GF-D8 (cell line): Measurements from ENCODE around the gene S100A9.
"Not testable (repeated sequence)": the region's sequence is repeated elsewhere in the genome, so short reads cannot be mapped to it uniquely, and the experiment has no call there.

ENCODE experiments used
- DNase-seq: peaks from one replicate; lab custom pipeline; 2025; lab: John Stamatoyannopoulos, UW

S100A9 gene

DNA sequence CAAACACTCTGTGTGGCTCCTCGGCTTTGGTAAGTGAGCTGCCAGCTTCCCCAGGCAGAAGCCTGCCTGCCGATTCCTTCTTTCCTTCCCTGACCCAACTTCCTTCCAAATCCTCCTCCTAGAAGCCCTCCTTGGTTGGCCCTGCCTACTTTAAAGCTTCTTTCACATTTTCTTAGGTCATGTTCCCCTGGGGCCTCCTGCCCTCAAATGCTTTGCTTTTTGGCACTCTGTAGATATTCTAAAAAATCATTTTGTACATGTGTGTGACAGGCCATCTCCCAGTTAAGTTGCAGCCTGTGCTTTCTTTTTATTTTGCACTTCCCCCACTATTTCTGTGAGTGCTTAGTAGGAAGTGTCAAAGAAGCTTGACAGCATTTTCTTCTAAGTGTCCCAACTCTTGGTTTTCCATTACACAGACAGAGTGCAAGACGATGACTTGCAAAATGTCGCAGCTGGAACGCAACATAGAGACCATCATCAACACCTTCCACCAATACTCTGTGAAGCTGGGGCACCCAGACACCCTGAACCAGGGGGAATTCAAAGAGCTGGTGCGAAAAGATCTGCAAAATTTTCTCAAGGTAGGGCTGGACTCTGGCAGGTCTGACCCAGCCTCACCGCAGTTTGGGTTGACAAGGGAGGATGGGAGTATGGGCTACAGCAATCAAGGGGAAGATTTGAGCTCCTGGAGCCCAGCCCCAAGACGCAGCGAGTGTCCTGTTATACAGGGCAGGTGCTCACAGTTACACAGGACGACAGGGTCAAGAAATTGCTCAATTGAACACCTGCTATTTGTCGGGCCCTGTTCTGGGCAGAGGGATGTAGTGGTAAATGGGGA lies at the start of gene S100A9:
S100A9 (plus strand) TSS at position 2 of the 838 bp plus-strand sequence; CDS start at position 432, 430 bp downstream.
- peak; percentile 83 for DNase-seq

DNA sequence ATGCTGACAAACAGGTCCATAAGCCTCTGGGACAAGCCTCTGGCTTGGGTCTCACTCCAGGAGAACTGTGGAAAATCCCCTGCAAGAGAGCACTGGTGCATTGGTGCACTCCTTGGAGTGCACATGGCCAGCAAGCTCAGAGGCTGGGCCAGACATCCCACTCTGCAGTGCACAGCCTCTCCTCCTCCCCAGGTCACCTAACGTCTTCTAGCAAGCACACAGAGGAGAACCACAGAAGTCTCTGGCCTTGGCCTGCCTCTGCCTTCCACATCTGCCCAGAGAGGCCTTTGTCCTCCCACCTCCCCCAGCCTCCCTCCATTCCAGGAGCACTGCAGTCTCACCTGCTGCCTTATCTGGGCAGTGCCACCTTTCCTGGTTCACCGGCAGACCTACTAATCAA lies 49.1 kb upstream of the S100A9 start:
- no peak for DNase-seq

DNA sequence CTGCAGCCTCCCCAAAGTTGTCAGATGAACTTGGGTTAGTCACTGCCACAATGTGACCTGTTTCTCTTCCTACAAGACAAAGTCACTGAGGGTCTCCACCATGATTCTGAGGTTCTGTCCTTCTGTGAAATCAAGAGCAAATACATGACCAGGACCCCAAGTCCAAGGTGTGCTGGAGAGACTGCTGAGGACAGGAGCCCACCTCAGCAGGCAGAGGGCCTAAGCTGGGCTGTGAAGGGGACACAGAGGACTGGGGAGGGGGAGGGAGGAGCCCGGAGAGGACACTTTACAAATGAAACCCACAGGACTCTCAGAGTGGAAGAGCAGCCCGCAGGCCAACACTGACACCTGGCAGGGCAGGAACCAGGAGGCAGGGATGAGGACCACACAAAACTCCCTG lies 48.2 kb upstream of the S100A9 start:
- DNase-seq = no peak

DNA sequence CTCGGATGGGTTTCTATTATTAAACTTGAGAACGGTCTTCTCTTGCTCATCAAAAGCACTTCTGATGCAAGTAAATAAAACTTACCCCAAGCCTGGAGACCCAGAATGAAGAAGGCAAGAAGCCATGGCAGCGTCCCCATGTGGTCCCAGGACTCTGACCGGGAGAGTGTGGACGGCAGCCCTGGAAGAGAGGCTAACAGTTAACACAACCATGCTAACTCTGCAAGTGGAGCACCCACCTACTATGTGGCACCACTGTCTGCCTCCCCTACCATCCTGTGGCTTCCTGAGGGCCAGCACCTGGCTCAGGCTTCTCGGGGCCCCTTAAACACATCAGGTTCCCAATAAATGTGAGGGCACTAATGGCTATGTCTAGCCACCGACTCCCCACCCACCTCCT lies 47.1 kb upstream of the S100A9 start:
- no peak for DNase-seq

DNA sequence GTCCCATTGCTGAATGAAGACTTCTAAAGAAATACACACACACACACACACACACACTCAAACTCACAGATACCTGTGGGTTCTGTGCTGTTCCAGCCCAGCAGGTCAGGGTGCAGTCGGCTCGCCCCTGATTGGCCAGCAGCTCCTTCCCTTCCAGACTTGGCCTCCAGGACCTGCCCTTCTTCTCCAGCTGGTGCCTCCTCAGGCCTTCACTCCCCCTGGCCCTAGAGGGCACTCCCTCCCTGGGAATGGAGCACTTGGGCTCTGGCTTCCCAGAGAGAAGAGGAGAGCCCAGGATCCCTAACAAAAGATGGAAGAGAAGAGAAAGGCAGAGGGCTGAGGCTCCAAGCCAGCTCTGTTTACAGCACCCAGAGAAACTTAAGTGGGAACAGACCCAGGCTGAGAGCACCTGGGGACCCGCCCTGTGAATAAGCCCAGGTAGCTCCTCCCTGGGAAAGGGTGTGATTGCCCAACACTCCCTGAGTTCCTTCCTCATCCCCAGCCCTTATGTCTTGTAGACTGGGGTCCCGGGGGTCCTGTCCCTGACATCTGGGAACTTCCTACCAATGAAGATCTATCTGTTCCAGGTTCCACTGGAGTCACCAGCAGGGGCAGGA lies 45.0 kb upstream of the S100A9 start, which contains the start of gene PGLYRP3:
PGLYRP3 (minus strand) TSS at position 383 of the 617 bp plus-strand sequence. CDS start 2,287 bp downstream, outside the sequence.
- no peak for DNase-seq

DNA sequence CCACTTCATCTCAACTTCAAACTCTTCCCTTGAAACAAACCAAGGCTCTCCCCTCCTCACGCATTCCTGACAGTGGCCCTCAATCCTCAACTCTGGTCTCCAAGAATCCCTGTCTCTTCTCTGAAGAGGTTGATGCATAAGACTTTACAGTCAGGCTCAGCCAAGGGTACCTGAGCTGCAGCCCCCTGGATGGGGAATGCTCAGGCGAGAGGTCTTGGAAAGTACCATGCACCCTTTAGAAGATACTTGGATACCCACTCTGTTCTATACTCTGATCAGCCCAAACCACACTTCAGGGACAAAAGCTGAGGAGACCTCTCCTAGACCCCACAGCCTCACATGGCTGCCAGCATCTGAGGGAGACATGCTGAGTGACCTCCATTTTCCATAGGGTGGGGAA lies 44.4 kb upstream of the S100A9 start:
- no peak for DNase-seq

DNA sequence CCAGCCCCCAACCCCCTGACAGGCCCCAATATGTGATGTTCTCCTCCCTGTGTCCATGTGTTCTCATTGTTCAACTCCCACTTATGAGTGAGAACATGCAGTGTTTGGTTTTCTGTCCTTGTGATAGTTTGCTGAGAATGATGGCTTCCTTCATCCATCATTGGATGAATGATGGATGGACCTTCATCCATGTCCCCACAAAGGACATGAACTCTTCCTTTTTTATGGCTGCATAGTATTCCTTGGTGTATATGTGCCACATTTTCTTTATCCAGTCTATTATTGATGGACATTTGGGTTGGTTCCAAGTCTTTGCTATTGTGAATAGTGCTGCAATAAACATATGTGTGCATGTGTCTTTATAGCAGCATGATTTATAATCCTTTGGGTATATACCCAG lies 43.3 kb upstream of the S100A9 start:
- DNase-seq = not testable (repeated sequence)

DNA sequence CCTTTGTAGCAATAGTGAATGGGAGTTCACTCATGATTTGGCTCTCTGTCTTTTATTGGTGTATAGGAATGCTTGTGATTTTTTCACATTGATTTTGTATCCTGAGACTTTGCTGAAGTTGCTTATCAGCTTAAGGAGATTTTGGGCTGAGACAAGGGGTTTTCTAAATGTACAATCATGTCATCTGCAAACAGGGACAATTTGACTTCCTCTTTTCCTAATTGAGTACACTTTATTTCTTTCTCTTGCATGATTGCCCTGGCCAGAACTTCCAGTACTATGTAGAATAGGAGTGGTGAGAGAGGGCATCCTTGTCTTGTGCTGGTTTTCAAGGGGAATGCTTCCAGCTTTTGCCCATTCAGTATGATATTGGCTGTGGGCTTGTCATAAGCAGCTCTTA lies 41.6 kb upstream of the S100A9 start:
- DNase-seq = not testable (repeated sequence)

DNA sequence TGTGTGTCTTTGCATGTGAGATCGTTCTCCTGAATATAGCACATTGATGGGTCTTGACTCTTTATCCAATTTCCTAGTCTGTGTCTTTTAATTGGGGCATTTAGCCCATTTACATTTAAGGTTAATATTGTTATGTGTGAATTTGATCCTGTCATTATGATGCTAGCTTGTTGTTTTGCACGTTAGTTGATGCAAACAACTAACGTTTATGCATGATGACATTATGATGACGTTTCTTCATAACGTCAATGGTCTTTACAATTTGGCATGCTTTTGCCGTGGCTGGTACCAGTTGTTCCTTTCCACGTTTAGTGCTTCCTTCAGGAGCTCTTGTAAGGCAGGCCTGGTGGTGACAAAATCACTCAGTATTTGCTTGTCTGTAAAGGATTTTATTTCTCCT lies 39.5 kb upstream of the S100A9 start:
- DNase-seq = not testable (repeated sequence)

DNA sequence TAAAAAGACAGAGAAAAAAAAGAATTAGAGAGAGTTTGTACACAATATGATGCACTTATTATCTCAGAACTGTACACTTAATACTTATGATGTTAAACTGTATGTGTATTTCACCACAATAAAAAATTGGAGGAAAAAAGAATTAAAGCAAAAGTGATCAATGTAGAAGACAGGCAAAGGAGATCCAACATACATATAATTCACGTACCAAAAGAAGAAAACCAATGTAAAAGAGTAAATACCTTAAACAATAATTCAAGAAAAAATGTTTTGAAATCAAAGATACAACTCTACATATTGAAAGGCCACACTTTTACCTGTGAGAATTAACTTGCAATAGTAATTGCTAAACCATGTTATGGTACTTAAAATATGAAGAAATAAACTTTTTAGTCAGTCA lies 35.1 kb upstream of the S100A9 start:
- DNase-seq = no peak

DNA sequence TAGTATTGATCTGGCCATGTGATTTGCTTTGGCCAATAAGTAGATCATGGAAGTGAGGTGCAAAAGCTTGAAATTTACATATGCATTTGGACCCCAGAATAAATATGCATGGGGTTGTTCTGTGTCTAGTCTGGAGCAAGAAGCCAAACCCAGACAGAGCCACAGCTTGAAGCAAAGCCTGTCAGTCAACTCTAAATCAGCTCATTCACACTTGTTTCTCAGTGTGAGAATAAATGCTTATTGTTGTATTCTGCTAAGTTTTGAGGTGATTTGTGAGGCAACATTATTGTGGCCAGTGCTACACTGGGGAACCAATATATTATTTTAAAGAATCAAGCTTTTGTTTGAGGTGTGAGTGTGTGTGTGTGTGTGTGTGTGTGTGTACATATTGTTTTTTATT lies 32.7 kb upstream of the S100A9 start:
- DNase-seq = no peak

DNA sequence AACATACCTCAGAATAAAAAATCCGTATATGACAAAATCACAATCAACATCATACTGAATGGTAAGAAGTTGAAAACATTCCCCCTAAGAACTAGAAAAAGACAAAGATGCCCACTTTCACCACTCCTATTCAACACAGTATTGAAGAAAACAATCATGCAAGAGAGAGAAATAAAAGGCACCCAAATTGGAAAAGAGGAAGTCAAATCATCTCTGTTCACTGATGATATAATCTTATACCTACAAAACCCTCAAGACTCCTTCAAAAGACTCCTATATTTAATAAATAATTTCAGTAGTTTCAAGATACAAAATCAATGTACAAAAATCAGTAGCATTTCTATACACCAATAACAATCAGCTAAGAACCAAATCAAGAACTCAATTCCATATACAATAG lies 23.8 kb upstream of the S100A9 start:
- no peak for DNase-seq

DNA sequence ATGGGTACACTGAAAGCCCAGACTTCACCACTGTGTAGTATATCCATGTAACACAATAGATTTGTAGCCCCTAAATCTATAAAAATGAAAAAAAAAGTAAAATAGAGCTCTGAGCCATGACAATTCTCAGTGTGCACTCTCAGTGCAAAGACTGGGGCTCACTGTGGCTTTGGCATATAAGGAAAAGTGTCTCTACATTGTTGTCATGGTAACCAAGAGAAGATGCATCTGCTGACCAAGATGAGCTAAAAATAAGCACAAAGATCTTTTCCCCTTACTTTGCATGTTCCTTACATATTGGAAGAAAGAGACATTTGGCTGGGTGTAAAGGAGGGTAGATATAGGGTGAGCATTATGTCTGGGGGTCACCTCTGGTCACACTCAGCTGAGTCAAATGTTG lies 21.0 kb upstream of the S100A9 start:
- DNase-seq = no peak

DNA sequence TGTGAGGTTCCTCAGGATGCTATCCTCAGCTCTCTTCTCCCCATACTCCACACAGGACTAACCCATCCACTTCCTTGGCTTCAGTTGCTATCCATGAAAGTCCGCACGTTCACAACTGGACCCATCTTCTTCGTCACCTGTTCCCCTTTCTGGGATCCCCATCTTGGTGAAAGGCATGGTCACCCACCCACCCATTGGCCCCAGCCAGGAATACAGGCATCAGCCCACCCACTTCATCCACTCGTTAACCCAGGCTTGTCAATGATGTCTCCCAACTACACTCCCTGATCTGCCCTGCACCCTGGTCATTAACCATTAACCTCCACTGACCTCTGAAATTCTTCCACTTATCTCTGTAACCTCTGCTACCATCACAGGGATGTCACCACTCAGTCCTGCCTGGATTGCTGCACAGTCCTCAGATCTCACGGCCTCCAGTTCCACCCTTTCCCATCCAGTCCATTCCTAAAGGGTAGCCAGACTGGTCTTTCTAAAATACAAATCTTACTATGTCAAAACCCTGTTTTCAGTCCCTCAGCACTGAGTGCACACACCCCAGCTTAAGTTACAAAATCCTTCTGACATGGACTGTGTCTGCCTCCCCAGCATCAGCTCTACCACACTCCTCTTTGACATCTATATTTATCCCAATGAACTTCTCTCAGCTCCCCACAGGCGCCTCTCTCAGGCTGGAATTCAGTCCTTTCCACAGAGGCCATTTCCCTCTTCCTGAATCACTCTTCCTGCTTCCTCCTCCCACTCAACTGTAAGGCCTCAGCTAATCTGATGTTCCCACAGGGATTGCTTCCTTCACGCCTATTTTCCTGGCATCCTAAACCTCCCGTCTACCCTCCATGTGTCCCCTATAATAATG lies 19.4 kb upstream of the S100A9 start:
- DNase-seq = no peak

DNA sequence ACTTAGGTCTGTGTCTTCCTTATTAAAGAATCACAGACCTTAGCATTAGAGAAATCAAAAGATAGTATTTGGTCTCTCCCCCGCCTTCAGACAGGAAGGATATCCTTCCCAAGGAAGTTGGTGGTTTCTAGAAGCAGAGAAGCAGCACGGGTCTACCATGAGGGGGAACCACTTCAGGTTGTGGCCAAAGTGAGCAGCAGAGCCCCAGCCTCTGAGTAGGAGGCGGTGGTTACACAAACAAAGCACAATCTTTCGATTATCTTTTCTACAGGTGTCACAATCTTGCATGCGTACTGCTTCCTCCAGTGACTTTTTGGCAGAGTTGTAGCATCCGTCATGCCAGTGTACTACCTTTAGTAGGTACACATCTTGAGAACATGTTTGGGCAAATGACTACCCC lies 17.9 kb upstream of the S100A9 start:
- no peak for DNase-seq

DNA sequence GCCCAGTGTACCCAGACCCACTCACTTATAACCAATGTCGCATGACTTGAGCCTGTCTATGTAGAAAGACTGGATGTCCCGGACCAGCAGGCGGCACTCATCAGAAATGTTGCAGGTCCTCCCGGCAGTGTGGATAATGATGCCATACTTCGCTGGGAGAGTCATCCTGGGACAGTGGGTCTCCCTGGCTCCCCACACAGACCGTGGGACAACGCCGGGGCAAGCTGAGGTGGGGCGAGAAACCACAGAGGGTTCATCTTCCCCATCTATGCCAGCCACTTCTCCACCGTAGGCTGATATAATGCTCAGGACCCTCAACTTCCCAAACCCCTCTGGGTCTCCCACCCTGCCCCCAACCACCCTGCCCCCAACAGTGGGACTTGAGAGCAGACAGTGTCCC lies 17.3 kb upstream of the S100A9 start:
- no peak for DNase-seq

DNA sequence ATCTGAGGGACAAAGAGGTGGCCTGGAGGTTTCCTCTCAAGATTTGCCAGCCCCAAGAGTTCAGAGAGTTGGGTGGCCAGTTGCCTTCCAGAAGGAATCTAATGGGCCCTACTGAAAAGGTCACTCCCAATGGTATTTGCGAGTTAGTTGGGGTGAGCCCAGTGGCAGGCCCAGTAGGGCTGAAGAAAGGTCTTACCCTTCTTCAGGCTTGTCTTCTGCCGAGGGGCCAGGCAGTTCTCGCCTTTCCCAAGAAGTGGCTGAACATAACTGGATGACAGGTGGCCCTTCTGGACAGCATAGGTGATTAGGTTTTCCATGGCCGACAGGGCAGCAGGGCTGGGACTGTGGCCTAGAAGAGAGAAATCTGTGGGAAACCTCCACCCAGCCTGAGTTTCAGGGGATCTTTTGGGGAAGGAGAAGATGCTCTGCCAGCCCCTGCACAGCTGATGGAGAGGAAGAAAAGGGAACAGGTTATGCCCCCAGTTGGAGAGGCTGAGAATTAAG lies 16.2 kb upstream of the S100A9 start:
- no peak for DNase-seq

DNA sequence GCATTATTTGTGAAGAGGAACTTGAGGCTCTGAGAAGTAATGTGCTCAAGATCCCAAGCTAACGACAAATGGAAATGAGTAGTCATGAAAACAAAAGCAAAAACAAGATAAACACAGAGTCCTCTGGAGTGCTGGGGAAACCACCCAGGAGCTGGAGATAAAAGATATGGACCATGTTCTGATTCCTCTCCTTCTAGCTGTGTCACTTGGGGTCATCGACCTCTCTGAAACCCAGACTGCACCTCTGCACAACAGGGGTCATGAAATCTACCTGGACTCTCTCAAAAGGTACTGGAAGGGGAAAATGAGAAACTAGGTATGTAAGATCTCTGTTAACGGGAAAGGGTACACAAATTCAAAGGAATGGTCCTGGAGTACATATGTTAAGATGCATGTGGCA lies 15.5 kb upstream of the S100A9 start:
- no peak for DNase-seq

DNA sequence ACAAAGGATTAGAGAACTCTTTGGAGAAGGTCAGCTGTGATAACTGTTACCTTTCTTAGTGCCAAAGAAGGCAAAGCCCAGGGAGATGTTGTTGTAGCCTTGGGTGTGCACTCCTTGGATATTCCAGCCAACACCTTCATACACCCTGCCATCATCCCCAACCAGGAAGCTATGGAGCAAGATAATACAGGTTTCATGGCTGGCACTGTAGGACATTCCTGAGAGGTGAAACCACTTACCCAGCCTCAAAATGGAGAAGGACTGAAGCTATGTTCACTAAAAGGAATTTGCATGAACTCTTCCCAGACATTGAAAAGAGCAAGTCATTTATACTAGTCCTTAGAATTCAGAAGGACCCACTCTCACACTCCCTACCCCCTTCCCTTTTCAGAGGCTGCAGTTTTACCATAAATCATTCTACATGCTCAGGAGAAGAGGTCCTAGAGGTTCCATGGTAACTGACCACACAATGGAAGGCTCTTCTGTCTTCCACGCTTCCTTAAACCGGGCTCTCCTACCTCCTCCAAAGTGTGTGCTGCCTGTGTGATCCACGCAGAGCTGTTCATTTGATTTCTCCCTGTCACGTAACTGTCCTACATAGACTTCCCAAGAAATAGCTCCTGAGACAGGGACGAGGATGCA lies 14.5 kb upstream of the S100A9 start:
- no peak for DNase-seq

DNA sequence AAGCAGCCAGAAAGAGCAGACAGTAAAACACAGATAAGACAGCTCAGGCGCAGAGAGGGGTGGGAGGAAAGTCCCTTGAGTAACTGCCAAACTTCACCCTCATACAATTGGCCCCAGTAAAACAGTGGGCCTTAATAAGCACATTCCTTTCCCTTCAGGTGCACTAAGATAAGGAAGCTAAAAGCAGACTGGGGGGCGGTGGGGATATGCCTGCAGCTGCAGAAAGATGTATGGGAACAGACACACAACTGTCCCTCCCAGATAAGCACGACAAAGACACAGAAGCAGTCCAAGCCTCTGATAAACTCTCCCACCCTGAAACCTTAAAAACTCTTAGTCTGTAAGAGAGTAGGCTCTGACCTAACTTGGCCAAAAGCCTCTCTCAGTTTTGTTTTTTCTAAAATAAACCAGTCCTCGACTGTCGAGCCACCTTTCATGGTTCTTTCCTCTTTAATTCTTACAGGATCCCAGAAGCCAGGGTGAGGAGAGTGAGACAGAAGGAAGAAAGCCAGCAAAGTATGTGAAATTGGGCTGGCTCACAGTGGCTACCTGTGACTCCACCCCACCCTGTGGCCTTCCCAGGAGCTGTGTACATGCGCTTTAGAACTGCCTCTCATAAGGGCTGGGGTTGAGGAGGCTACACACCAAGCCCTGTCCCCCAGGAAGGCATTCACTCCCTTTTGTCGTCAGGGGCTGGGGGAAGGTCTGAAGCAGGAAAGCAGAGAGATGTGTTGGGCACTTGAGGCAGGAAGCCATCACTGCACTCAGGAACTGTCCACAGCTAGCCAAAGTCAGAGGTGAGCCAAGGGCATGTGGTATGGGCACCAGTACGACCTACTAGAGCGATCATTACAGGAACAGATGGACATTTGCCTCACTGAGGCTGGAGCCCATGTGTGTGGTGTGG lies 13.6 kb upstream of the S100A9 start:
- DNase-seq = no peak

DNA sequence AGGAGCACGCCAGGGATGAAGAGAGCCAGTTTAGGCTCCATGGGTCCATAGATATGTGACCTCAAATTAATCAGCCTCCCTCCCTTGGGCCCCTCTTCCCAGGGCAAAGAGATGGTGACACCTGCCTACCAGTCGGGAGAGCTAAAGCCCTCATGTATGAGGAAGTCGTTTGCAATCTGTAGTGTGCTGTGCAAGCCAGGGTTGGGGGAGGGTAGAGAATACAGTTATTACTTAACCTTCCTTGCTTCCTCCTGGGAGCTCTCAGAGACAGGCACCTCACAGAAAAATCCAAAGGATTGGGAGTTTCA lies 13.0 kb upstream of the S100A9 start:
- peak; percentile 47 for DNase-seq
